ENCODE data around the gene HDGFL2.

The HDGFL2 gene

GRCh38 chr19:4516939-4517300, 44.8 kb downstream of the HDGFL2 start:
- H3K36me3 ChIP-seq (replicated peaks; ENCODE audit: insufficient read depth, low read length): no peaks in the 10 kb centered on the region
- DNase-seq: no peak
- TF ChIP-seq, protein P1, sequence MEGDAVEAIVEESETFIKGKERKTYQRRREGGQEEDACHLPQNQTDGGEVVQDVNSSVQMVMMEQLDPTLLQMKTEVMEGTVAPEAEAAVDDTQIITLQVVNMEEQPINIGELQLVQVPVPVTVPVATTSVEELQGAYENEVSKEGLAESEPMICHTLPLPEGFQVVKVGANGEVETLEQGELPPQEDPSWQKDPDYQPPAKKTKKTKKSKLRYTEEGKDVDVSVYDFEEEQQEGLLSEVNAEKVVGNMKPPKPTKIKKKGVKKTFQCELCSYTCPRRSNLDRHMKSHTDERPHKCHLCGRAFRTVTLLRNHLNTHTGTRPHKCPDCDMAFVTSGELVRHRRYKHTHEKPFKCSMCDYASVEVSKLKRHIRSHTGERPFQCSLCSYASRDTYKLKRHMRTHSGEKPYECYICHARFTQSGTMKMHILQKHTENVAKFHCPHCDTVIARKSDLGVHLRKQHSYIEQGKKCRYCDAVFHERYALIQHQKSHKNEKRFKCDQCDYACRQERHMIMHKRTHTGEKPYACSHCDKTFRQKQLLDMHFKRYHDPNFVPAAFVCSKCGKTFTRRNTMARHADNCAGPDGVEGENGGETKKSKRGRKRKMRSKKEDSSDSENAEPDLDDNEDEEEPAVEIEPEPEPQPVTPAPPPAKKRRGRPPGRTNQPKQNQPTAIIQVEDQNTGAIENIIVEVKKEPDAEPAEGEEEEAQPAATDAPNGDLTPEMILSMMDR (IDR thresholded peaks at IDR 0.05; ENCODE audit: low read length): no peak
- TF ChIP-seq EZH2 (optimal IDR thresholded peaks at IDR 0.05; ENCODE audit: low read depth, low read length) (no peak), EZH2phosphoT487 (IDR thresholded peaks at IDR 0.05; ENCODE audit: low read length) (no peak)
- no peak overlapping the region for H2AFZ ChIP-seq (ENCODE audit: low read length)
- no peaks in the 10 kb centered on the region for H3K9me3 ChIP-seq (replicated peaks; ENCODE audit: insufficient read depth, low read length)
- peaks cover 77% of the 10 kb centered on the region for H3K27me3 ChIP-seq (replicated peaks; ENCODE audit: insufficient read depth, low read length)
- H3F3A ChIP-seq (ENCODE audit: insufficient read depth, low read length): no peaks in the 10 kb centered on the region
- no peak overlapping the region for H3K4me3 ChIP-seq (ENCODE audit: low read length)
- H3K4me2 ChIP-seq (ENCODE audit: low read depth, low read length): no peak overlapping the region
- H4K20me1 ChIP-seq (ENCODE audit: insufficient read depth, low read length): no peaks in the 10 kb centered on the region
- no peaks in the 10 kb centered on the region for H3K79me2 ChIP-seq (ENCODE audit: low read length)
- H3K4me1 ChIP-seq (ENCODE audit: low read length): no peaks in the 10 kb centered on the region
- no peak overlapping the region for H3K27ac ChIP-seq (ENCODE audit: low read length)
- no peaks in the 10 kb centered on the region for H3K9me2 ChIP-seq (replicated peaks; ENCODE audit: insufficient read depth, low read length)
- H3K9ac ChIP-seq (ENCODE audit: low read length): no peak overlapping the region

GRCh38 chr19:4517451-4518057, 45.5 kb downstream of the HDGFL2 start:
- Histone ChIP-seq H4K20me1 (ENCODE audit: insufficient read depth, low read length) (no peaks in the 10 kb centered on the region), H3K9me2 (replicated peaks; ENCODE audit: insufficient read depth, low read length) (no peaks in the 10 kb centered on the region), H3K27ac (ENCODE audit: low read length) (no peak overlapping the region), H3K79me2 (ENCODE audit: low read length) (no peaks in the 10 kb centered on the region), H3K4me1 (ENCODE audit: low read length) (no peaks in the 10 kb centered on the region), H3K27me3 (replicated peaks; ENCODE audit: insufficient read depth, low read length) (peaks cover 82% of the 10 kb centered on the region), H3K4me2 (ENCODE audit: low read depth, low read length) (no peak overlapping the region), H3K36me3 (replicated peaks; ENCODE audit: insufficient read depth, low read length) (no peaks in the 10 kb centered on the region), H3K4me3 (ENCODE audit: low read length) (no peak overlapping the region), H3F3A (ENCODE audit: insufficient read depth, low read length) (no peaks in the 10 kb centered on the region), H2AFZ (ENCODE audit: low read length) (no peak overlapping the region), H3K9me3 (replicated peaks; ENCODE audit: insufficient read depth, low read length) (no peaks in the 10 kb centered on the region), H3K9ac (ENCODE audit: low read length) (no peak overlapping the region)
- TF ChIP-seq, protein P1 (IDR thresholded peaks at IDR 0.05; ENCODE audit: low read length): no peak
- no peak for TF ChIP-seq EZH2 (optimal IDR thresholded peaks at IDR 0.05; ENCODE audit: low read depth, low read length)
- 0 out of 2 replicates have a peak, but pooled peaks have one; percentile 41 for TF ChIP-seq EZH2phosphoT487 (IDR thresholded peaks at IDR 0.05; ENCODE audit: low read length)
- DNase-seq: no peak

GRCh38 chr19:4518345-4519171, 46.5 kb downstream of the HDGFL2 start, which contains the start of gene PLIN4:
TSS of gene PLIN4 (minus strand) at chr19:4518486. CDS start at chr19:4518272, 214 bp downstream.
- Histone ChIP-seq H3K4me1 (ENCODE audit: low read length) (no peaks in the 10 kb centered on the region), H3K9me2 (replicated peaks; ENCODE audit: insufficient read depth, low read length) (no peaks in the 10 kb centered on the region), H3K4me3 (ENCODE audit: low read length) (no peak within 1 kb of the TSS), H3K4me2 (ENCODE audit: low read depth, low read length) (no peak within 1 kb of the TSS), H3K79me2 (ENCODE audit: low read length) (no peaks in the 10 kb centered on the region), H2AFZ (ENCODE audit: low read length) (no peak within 1 kb of the TSS), H3F3A (ENCODE audit: insufficient read depth, low read length) (no peaks in the 10 kb centered on the region), H3K9ac (ENCODE audit: low read length) (no peak within 1 kb of the TSS), H3K36me3 (replicated peaks; ENCODE audit: insufficient read depth, low read length) (no peaks in the 10 kb centered on the region), H3K9me3 (replicated peaks; ENCODE audit: insufficient read depth, low read length) (no peaks in the 10 kb centered on the region), H3K27ac (ENCODE audit: low read length) (no peak within 1 kb of the TSS), H4K20me1 (ENCODE audit: insufficient read depth, low read length) (no peaks in the 10 kb centered on the region), H3K27me3 (replicated peaks; ENCODE audit: insufficient read depth, low read length) (peaks cover 87% of the 10 kb centered on the region)
- no peak for DNase-seq
- TF ChIP-seq EZH2phosphoT487 (IDR thresholded peaks at IDR 0.05; ENCODE audit: low read length) (no peak), EZH2 (optimal IDR thresholded peaks at IDR 0.05; ENCODE audit: low read depth, low read length) (no peak)
- TF ChIP-seq, protein P1 (IDR thresholded peaks at IDR 0.05; ENCODE audit: low read length): no peak
